Ovary (tissue), 3 donors: Measurements from ENCODE around the gene LDOC1.
"Not testable (repeated sequence)": the region's sequence is repeated elsewhere in the genome, so short reads cannot be mapped to it uniquely, and the experiment has no call there.

Experiments
- CTCF ChIP-seq, 3 donors: fragments of 450-650 bp in 2 of 3; fragments of 200-600 bp in 1 of 3; IDR thresholded peaks; one replicate each; pipeline versions ENCODE4 v1.5.1 to v1.8.0; 2016 to 2022; ENCODE audit warnings: antibody characterized with exemption in 3 of 3, mild to moderate bottlenecking in 1 of 3
- EP300 ChIP-seq: sonication (generic); formaldehyde crosslinking; IDR thresholded peaks from one replicate; pipeline ENCODE4 v1.6.1; 2017; ENCODE audit warnings: antibody characterized with exemption
- POLR2A ChIP-seq: fragments of 450-650 bp; IDR thresholded peaks from one replicate; pipeline ENCODE4 v1.6.1; 2017; ENCODE audit warnings: antibody characterized with exemption, mild to moderate bottlenecking, moderate library complexity
- donor health status: DM: no; HTN: no; CAD: no.

GRCh38 chrX:141155231-141155630, 21.7 kb downstream of the LDOC1 start:
- not testable (repeated sequence) for TF ChIP-seq POLR2A; CTCF (IDR thresholded peaks at IDR 0.05); EP300
